Fibroblast of skin of right biceps (primary cell): ENCODE measurements around the gene EIF4G2.
"Not testable (repeated sequence)": the region's sequence is repeated elsewhere in the genome, so short reads cannot be mapped to it uniquely, and the experiment has no call there.

Source experiments
- DNase-seq: peaks from one replicate; pipeline ENCODE4 v3.0.0-alpha.2; 2013

The EIF4G2 gene

GRCh38 chr11:10808553-10809372, at the start of gene EIF4G2:
Gene EIF4G2, minus strand, starts transcription at chr11:10808926.
- peak; percentile 99 for DNase-seq

DNA sequence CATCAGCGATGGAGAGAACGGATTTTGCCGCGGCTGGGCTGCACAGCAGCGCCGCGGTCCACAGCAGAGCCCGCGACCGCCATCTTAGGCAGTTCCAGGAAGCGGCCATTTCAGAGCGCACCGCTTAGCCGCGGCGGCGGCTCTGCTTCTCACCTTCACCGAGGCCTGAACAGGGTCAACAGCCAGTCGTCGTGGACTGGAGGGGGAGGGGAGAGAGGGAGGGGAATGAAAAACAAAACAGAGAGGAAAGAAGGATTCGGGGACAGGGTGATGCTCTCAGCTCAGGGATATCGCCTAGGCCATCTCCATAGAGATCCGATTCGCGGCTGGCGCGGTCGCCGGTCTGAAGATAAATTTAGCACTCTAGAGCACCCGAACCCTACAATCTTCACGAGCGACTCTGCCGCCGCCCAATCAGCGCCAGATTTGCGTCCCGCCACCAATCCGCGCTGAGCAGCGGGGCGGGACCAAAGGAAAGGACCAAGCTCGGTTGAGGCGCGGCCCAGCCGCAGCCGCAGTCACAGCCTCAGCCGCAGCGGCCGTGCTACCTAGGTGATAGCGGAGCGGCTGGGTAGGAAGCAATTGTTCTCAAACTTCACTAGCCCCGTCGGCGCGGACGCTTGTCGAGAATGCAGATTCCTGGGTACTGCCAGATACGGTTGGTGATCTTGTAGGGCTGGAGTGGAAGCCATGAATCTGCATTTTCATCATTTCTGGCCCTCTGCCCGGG, 49.1 kb upstream of the EIF4G2 start, which contains the start of gene ZBED5:
Gene ZBED5, minus strand, starts transcription at position 345 of the 730 bp plus-strand sequence. CDS start 3,108 bp downstream, outside the sequence.
- DNase-seq, result peak; percentile 98

- no peak for DNase-seq
Observed at GRCh38 chr11:10857459-10857708, 48.7 kb upstream of the EIF4G2 start.

GRCh38 chr11:10856689-10857458, 48.1 kb upstream of the EIF4G2 start:
- DNase-seq, result peak; percentile 56

DNA sequence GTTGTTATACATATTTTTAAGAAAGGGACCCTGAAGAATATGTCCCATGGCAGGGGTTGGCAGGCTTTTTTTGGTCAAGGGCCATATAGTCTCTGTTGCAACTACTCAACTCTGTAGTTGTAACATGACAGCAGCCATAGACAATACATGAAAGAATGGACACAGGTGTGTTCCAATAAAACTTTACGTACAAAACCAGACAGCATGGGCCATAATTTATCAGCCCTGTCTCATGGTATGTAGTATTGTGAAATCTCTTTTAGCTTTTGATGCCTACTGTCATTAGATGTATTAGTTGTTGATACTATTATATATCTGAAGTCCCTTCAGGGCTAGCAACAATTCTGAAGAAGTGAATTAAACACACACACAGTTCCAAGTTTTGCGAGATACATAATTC, 46.6 kb upstream of the EIF4G2 start:
- DNase-seq, result no peak

DNA sequence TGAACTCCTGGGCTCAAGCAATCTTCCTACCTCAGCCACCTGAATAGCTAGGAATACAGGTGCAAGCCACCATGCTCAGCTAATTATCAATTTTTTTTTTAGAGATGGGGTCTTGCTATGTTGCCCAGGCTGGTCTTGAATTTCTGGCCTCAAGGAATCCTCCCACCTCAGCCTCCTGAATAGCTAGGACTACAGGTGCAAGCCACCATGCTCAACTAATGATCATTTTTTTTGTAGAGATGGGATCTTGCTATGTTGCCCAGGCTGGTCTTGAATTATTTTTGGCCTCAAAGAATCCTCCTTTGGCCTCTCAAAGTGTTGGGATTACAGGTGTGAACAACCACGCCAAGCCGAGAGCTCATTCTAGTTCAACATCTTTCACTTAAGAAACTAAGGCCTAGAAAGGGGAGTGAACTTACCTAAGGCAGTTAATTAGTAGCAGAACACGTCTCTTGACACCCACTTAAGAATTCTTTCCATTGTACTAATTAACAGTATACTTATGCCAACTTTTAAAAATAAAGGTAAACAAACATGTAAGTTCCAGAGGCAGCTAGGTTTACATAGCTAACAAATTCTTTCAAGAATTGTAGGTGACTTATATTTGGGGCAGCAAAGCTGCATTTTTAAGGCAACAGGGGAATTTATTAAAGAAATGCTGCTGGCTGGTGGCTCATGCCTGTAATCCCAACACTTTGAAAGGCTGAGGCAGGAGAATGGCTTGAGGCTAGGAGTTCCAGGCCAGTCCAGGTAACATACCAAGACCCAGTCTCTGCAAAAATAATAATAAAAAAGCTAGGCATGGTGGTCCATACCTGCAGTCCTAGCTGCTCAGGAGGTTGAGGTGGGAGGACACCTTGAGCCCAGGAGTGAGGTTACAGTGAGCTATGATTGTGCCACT, 39.5 kb upstream of the EIF4G2 start:
- DNase-seq, result no peak

GRCh38 chr11:10846660-10847059, 37.9 kb upstream of the EIF4G2 start:
- no peak for DNase-seq

- DNase-seq, result no peak
Observed at GRCh38 chr11:10845589-10845988, 36.9 kb upstream of the EIF4G2 start.

DNA sequence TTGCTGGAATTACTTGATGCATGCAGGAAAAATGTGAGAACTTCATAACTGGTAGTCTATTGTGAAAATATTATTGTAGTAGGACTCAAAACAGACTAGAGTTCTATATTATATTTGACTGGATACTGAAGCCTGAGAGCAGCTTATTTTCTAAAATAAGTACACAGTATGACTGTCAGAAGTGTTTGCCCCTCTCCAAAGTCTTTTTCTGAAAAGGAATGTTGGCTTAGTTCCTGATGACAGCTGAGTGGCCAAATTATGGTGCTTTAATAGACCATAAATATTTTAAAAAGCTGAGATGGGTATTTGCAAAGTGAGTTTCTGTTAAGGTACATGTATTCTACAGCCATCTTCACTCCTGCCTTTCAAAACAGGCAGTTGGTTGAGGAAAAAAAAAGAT, 36.1 kb upstream of the EIF4G2 start:
- DNase-seq, result peak; percentile 37

DNA sequence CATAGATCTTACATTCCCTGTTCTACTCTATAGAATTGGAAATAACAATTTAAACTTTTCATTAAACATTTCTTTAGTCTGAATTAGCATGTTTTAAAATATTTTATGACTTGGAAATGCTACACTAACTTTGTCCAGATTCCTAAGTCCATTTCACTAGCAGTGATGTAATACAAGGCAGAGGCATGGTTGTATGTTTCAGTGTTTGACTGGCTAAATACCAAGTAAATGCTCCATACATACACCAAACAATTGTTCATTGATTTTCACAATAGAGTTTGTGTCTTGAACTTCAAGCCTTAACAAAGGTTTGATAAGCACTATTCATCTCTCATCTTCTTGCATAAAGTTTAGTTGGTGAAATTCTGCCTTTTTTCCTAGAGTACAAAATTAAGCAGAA, 35.6 kb upstream of the EIF4G2 start:
- DNase-seq, result no peak

- DNase-seq, result no peak
Observed at GRCh38 chr11:10838881-10839280, 30.2 kb upstream of the EIF4G2 start.

DNA sequence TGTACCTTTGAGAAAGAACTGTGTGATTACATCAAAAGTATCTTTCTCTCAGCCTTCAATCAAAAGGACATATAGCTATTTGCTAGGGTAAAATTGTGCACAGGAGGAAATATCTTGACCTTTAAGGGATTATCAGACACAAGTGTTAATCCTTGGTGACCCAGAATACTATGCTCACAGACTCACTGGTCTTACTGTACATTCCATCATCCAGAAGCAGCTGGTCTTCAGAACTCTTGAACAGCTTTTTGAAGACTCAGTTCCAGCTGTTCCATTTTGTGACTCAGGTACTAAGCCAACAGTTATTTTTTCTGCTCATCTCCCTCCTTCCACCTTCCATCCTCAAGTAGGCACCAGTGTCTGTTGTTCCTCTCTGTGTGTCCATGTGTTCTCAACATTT, 29.4 kb upstream of the EIF4G2 start:
- DNase-seq, result no peak

DNA sequence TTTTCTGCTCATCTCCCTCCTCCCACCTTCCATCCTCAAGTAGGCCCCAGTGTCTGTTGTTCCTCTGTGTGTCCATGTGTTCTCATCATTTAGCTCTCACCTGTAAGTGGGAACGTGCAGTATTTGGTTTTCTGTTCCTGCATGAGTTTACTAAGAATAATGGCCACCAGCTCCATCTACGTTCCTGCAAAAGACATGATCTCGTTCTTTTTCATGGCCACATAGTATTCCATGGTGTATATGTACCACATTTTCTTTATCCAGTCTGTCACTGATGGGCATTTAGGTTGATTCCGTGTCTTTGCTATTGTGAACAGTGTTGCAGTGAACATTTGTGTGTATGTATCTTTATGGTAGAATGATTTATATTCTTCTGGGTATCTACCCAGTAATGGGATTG, 28.2 kb upstream of the EIF4G2 start:
- not testable (repeated sequence) for DNase-seq

GRCh38 chr11:10829139-10829538, 20.4 kb upstream of the EIF4G2 start:
- DNase-seq, result no peak

DNA sequence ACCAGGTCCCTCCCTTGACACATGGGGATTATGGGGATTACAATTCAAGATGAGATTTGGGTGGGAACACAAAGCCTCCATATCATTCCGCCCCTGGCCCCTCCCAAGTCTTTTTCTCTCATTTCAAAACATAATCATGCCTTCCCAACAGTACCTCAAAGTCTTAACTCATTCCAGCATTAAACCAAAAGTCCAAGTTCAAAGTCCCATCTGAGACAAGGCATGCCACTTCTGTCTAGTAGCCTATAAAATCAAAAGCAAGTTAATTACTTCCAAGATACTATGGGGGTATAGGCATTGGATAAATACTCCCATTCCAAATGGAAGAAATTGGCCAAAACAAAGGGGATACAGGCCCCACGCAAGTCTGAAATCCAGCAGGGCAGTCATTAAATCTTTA, 19.7 kb upstream of the EIF4G2 start:
- DNase-seq, result no peak

DNA sequence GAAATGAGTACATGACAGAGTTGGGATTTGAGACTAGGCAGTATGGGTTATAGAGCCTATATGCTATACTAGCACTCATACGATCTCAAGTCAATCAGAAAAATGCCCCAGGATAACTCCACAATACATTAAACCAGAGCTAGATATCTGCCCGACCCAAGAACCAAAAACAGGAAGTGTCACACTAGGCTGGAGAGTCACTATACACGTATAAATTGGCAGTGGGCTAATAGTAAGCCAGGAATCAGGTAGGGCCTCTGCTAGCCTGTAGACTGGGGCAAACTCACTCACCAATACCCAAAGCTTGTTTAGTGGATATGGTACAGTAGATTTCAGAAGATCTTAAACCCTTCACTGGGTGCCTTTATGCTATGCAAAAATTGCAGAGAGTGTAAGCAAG, 16.2 kb upstream of the EIF4G2 start:
- no peak for DNase-seq

DNA sequence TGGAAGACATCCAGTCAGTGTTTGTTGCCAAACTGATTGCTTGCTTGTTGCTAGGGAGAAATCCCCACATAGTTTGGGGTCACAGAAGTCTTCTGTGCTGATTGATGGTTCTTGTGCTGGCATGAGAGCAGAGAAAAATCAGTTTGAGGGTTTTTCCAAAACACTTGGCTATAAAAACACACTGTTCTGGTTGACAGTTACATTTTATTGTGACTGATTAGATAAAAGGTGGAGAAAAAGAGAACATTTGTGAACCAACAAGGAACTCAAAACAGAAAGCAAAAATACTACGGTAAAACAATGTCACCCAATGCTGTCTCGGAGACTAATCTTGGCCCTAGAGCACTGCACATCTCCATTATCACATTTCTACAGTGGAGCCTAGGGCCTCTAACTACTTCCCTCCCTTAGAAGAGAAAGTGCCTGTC, 14.4 kb upstream of the EIF4G2 start:
- DNase-seq, result no peak

- DNase-seq, result not testable (repeated sequence)
Observed at GRCh38 chr11:10822491-10822890, 13.8 kb upstream of the EIF4G2 start.

DNA sequence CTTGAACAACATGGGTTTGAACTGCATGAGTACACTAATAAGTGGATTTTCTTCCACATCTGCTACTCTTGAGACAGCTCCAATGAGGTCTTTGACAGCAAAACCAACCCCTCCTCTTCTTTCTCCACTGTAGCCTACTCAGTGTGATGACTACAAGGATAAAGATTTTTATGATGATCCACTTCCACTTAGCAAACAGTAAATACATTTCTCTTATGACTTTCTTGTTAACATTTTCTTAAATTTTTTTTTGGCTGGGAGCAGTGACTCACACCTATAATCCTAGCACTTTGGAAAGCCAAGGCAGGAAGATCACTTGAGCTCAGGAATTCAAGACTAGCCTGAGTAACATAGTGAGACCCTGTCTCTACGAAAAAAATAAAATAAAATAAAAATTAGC, 9.9 kb upstream of the EIF4G2 start:
- peak; percentile 95 for DNase-seq

DNA sequence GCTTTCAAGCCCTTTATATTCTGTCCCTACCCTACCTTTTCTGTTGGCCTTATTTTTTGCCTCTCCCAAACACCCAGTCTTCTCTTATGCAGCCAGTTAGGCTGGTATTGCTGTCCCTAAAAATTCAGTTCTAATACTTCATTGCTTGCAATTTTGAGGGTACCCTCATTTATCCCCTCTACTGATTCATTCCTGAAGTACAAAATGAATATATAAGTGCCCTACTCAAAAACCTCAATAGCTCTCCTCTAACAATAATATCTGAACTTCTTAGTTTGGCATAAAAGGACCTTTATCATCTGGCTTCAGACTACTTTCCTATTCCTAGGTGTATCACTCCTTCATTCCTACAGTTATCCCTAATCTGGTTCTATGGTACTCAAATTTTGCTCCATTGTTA, 5.2 kb upstream of the EIF4G2 start:
- DNase-seq, result no peak

- DNase-seq, result peak; percentile 88
Observed at GRCh38 chr11:10809373-10810160, 841 bp upstream of the EIF4G2 start.

DNA sequence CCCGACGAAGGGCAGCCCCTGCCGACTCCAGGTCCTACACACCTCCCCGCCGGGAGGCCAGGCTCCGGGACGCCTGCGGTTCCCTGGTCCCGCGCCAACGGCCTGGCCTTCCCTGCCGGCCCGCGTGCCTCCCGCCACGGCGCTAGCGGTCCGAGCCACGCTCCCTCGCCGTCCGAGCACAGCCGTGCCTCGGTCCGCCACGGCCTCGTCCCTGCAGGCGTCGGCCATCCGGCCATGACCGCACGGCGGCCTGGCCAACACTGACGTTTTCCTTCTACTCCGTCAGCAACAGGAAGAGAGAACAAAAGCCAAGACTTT, 532 bp downstream of the EIF4G2 start:
- no peak for DNase-seq
